Effector memory CD8-positive, alpha-beta T cell (primary cell): ENCODE measurements around the gene ATG9B.

Source experiments
- ATAC-seq: fragments of 150-1000 bp; cut with Tn5 transposase; replicated peaks from 2 replicates; pipeline ENCODE4 v1.10.0; 2021; ENCODE audit warnings: mild to moderate bottlenecking, moderate library complexity
- DNase-seq, 3 experiments: peaks; one replicate each; pipeline ENCODE4 v3.0.0; 2021
- H3K27ac Mint-ChIP-seq, 2 donors: one replicate each; pipeline ENCODE4 v1.8.0; 2022; ENCODE audit warnings: mild to moderate bottlenecking in 2 of 2, mixed read lengths in 2 of 2, moderate library complexity in 2 of 2
- H3K27me3 Mint-ChIP-seq, 2 donors: one replicate each; pipeline ENCODE4 v1.8.0; 2022; ENCODE audit warnings: mixed read lengths in 2 of 2
- H3K36me3 Mint-ChIP-seq: one replicate; pipeline ENCODE4 v1.8.0; 2022; ENCODE audit warnings: mild to moderate bottlenecking, moderate library complexity, mixed read lengths; ENCODE audit not compliant: insufficient read depth
- H3K4me1 Mint-ChIP-seq, 2 donors: one replicate each; pipeline ENCODE4 v1.8.0; 2022; ENCODE audit warnings: low read depth in 2 of 2, mixed read lengths in 2 of 2
- H3K4me3 Mint-ChIP-seq, 2 donors: one replicate each; pipeline ENCODE4 v1.8.0; 2022; ENCODE audit warnings: mild to moderate bottlenecking in 2 of 2, mixed read lengths in 2 of 2, moderate library complexity in 2 of 2
- H3K9me3 Mint-ChIP-seq, 2 donors: one replicate each; pipeline ENCODE4 v1.8.0; 2022; ENCODE audit warnings: mixed read lengths in 2 of 2

Gene ATG9B

GRCh38 chr7:150992833-150993302 lies 31.4 kb downstream of the ATG9B start:
- Mint-ChIP-seq H3K27me3 (peaks cover 17 to 41% of the 10 kb centered on the region in 2 donors), H3K4me3 (no peak overlapping the region), H3K4me1 (peaks cover 19% of the 10 kb centered on the region in 2 donors), H3K9me3 (peaks cover 0 to 15% of the 10 kb centered on the region in 2 donors), H3K36me3 (peaks cover 2% of the 10 kb centered on the region), H3K27ac (peak overlapping the region in 1 of 2 donors; percentile 16)
- ATAC-seq (no peak), DNase-seq (no peak)

- H3K36me3 Mint-ChIP-seq: peaks cover 2% of the 10 kb centered on the region
- ATAC-seq (no peak), DNase-seq (no peak)
- H3K27ac Mint-ChIP-seq: peak overlapping the region in 1 of 2 donors; percentile 16
- H3K4me3 Mint-ChIP-seq: no peak overlapping the region
- peaks cover 0 to 15% of the 10 kb centered on the region in 2 donors for H3K9me3 Mint-ChIP-seq
- H3K4me1 Mint-ChIP-seq: peaks cover 13 to 16% of the 10 kb centered on the region in 2 donors
- H3K27me3 Mint-ChIP-seq: peaks cover 17 to 41% of the 10 kb centered on the region in 2 donors
These were observed 32.1 kb downstream of the ATG9B start for GRCh38 chr7:150992051-150992640.

- Mint-ChIP-seq H3K27me3 (peaks cover 17 to 57% of the 10 kb centered on the region in 2 donors), H3K4me3 (no peak within 1 kb of the TSS), H3K27ac (no peak within 1 kb of the TSS), H3K4me1 (peaks cover 19 to 22% of the 10 kb centered on the region in 2 donors), H3K9me3 (peaks cover 0 to 15% of the 10 kb centered on the region in 2 donors), H3K36me3 (peaks cover 6% of the 10 kb centered on the region)
- no peak for ATAC-seq
- DNase-seq: no peak
These were observed 33.7 kb downstream of the ATG9B start, which contains the start of gene NOS3 for GRCh38 chr7:150990416-150991186. Gene NOS3 (plus strand): TSS chr7:150991017. CDS start chr7:150993804, 2,787 bp downstream.

- H3K27ac Mint-ChIP-seq: no peak overlapping the region
- H3K9me3 Mint-ChIP-seq: peaks cover 0 to 15% of the 10 kb centered on the region in 2 donors
- H3K27me3 Mint-ChIP-seq: peaks cover 17 to 59% of the 10 kb centered on the region in 2 donors
- ATAC-seq (no peak), DNase-seq (no peak)
- H3K36me3 Mint-ChIP-seq: peaks cover 6% of the 10 kb centered on the region
- H3K4me3 Mint-ChIP-seq: no peak overlapping the region
- H3K4me1 Mint-ChIP-seq: peaks cover 19% of the 10 kb centered on the region in 2 donors
These were observed 34.8 kb downstream of the ATG9B start for GRCh38 chr7:150989456-150989855.

- peak; percentile 80 for ATAC-seq
- peaks cover 15 to 19% of the 10 kb centered on the region in 2 donors for H3K4me1 Mint-ChIP-seq
These were observed 35.8 kb downstream of the ATG9B start for GRCh38 chr7:150988230-150989226.

GRCh38 chr7:150986556-150986955 lies 37.7 kb downstream of the ATG9B start:
- H3K36me3 Mint-ChIP-seq: peaks cover 10% of the 10 kb centered on the region
- DNase-seq (no peak), ATAC-seq (no peak)
- peaks cover 0 to 15% of the 10 kb centered on the region in 2 donors for H3K9me3 Mint-ChIP-seq
- no peak overlapping the region for H3K27ac Mint-ChIP-seq
- peaks cover 13 to 16% of the 10 kb centered on the region in 2 donors for H3K4me1 Mint-ChIP-seq
- no peak overlapping the region for H3K4me3 Mint-ChIP-seq
- peaks cover 34 to 72% of the 10 kb centered on the region in 2 donors for H3K27me3 Mint-ChIP-seq

More at GRCh38 chr7:150988230-150989226, 35.8 kb downstream of the ATG9B start:
- H3K36me3 Mint-ChIP-seq: peaks cover 10% of the 10 kb centered on the region
- H3K27me3 Mint-ChIP-seq: peaks cover 17 to 60% of the 10 kb centered on the region in 2 donors
- H3K9me3 Mint-ChIP-seq: peaks cover 0 to 15% of the 10 kb centered on the region in 2 donors
- DNase-seq: peak; percentile 59 to 71 (median 66)
- H3K4me3 Mint-ChIP-seq: peak overlapping the region; percentile 39 to 48
- H3K27ac Mint-ChIP-seq: no peak overlapping the region

- Mint-ChIP-seq H3K27me3 (peaks cover 37 to 76% of the 10 kb centered on the region in 2 donors), H3K9me3 (peaks cover 0 to 15% of the 10 kb centered on the region in 2 donors), H3K36me3 (peaks cover 10% of the 10 kb centered on the region), H3K4me1 (peaks cover 13 to 16% of the 10 kb centered on the region in 2 donors), H3K27ac (no peak overlapping the region), H3K4me3 (no peak overlapping the region)
- DNase-seq: peak; percentile 43 to 50 (median 44)
- ATAC-seq: peak; percentile 57
These were observed 38.2 kb downstream of the ATG9B start for GRCh38 chr7:150986099-150986512.

- H3K27ac Mint-ChIP-seq: no peak overlapping the region
- no peaks in the 10 kb centered on the region for H3K9me3 Mint-ChIP-seq
- ATAC-seq: no peak
- H3K4me1 Mint-ChIP-seq: peaks cover 16% of the 10 kb centered on the region in 2 donors
- H3K4me3 Mint-ChIP-seq: no peak overlapping the region
- H3K36me3 Mint-ChIP-seq: peaks cover 11% of the 10 kb centered on the region
- peaks cover 43 to 80% of the 10 kb centered on the region in 2 donors for H3K27me3 Mint-ChIP-seq
- DNase-seq: peak; percentile 31 to 37 (median 36)
These were observed 40.4 kb downstream of the ATG9B start for GRCh38 chr7:150983893-150984368.

GRCh38 chr7:150982351-150982750 lies 41.9 kb downstream of the ATG9B start:
- no peaks in the 10 kb centered on the region for H3K9me3 Mint-ChIP-seq
- ATAC-seq: no peak
- H3K27me3 Mint-ChIP-seq: peaks cover 43 to 77% of the 10 kb centered on the region in 2 donors
- H3K4me1 Mint-ChIP-seq: peaks cover 14 to 18% of the 10 kb centered on the region in 2 donors
- DNase-seq: no peak
- no peak overlapping the region for H3K27ac Mint-ChIP-seq
- H3K36me3 Mint-ChIP-seq: peaks cover 17% of the 10 kb centered on the region
- no peak overlapping the region for H3K4me3 Mint-ChIP-seq

GRCh38 chr7:150981644-150982043 lies 42.6 kb downstream of the ATG9B start:
- DNase-seq: no peak
- no peak overlapping the region for H3K4me3 Mint-ChIP-seq
- no peak for ATAC-seq
- peaks cover 50 to 77% of the 10 kb centered on the region in 2 donors for H3K27me3 Mint-ChIP-seq
- H3K36me3 Mint-ChIP-seq: peaks cover 20% of the 10 kb centered on the region
- H3K4me1 Mint-ChIP-seq: peaks cover 21 to 25% of the 10 kb centered on the region in 2 donors
- H3K27ac Mint-ChIP-seq: no peak overlapping the region
- H3K9me3 Mint-ChIP-seq: no peaks in the 10 kb centered on the region

GRCh38 chr7:150980663-150981062 lies 43.6 kb downstream of the ATG9B start:
- Mint-ChIP-seq H3K27ac (no peak overlapping the region), H3K4me3 (no peak overlapping the region), H3K9me3 (no peaks in the 10 kb centered on the region), H3K27me3 (peaks cover 57 to 77% of the 10 kb centered on the region in 2 donors), H3K4me1 (peaks cover 16 to 19% of the 10 kb centered on the region in 2 donors), H3K36me3 (peaks cover 17% of the 10 kb centered on the region)
- no peak for DNase-seq
- no peak for ATAC-seq

GRCh38 chr7:150979713-150980390 lies 44.4 kb downstream of the ATG9B start:
- ATAC-seq (no peak), DNase-seq (no peak)
- no peak overlapping the region for H3K27ac Mint-ChIP-seq
- peaks cover 20 to 23% of the 10 kb centered on the region in 2 donors for H3K4me1 Mint-ChIP-seq
- H3K9me3 Mint-ChIP-seq: no peaks in the 10 kb centered on the region
- peaks cover 17% of the 10 kb centered on the region for H3K36me3 Mint-ChIP-seq
- H3K4me3 Mint-ChIP-seq: peak overlapping the region in 1 of 2 donors; percentile 29
- peaks cover 57 to 77% of the 10 kb centered on the region in 2 donors for H3K27me3 Mint-ChIP-seq
